ENCODE data around the gene RAB3A.
A peak's percentile ranks its signal among the peaks of the same experiment; 100 is the strongest.

Gene RAB3A

DNA sequence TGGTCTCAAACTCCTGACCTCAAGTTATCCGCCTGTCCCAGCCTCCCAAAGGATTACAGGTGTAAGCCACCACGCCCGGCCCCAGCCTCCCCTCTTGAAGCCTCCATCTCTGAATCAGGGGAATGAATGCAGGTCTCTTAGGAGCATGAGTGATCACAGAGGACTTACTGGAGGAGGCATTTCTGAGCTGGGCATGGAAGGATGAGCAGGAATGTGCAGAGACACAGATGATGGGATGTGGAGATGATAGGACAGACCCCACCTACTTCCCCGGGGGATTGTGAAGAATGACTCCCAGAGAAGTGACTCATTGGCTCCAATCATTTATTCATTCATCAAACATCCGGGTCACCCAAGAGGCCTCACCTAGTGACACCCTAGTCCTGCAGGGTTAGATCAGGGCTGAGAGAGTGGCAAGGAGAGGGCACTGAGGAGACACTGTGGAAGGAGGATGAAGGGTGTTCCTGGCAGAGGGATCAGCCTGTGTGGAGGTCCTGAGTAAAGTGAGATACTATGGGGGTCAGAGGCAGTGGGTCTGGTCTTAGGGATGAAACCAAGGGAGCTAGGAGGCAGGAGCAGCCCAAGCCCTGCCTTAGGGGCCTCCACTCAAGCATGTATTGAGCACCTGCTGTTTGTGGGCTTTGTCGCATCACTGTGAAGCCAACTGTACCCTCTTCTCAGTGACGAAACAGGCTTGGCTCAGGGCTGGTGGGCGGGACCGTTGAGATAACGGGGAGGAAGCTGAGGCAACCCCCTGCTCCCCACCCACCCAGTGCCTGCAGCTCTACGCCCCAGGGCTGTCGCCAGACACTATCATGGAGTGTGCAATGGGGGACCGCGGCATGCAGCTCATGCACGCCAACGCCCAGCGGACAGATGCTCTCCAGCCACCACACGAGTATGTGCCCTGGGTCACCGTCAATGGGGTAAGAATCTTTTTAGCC is 27.2 kb downstream of the RAB3A start:
- Histone ChIP-seq H3K27ac (ENCODE audit: low read depth, low read length) (no peak overlapping the region), H3K27me3 (ENCODE audit: control insufficient read depth, insufficient read depth, low read length) (peaks cover 17% of the 10 kb centered on the region), H3K9me3 (ENCODE audit: control insufficient read depth, insufficient read depth, low read length) (no peaks in the 10 kb centered on the region), H3K36me3 (ENCODE audit: control insufficient read depth, insufficient read depth, low read length) (no peaks in the 10 kb centered on the region), H3K9ac (ENCODE audit: low read depth, low read length) (no peak overlapping the region), H3K4me1 (ENCODE audit: control insufficient read depth, insufficient read depth, low read length) (no peaks in the 10 kb centered on the region; the same call in 1 of the 2 replicates), H3K4me3 (ENCODE audit: low read depth, low read length) (no peak overlapping the region)

DNA sequence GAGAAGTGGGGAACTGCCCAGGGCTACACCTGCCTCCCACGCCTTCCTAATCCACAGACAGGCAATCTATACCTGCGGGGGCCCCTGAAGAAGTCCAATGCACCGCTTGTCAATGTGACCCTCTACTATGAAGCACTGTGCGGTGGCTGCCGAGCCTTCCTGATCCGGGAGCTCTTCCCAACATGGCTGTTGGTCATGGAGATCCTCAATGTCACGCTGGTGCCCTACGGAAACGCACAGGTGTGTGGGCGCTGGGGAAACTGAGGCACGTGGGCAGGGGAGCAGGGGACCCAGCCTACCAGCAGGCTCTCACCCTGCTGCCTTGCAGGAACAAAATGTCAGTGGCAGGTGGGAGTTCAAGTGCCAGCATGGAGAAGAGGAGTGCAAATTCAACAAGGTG is 28.9 kb downstream of the RAB3A start:
- Histone ChIP-seq H3K9me3 (ENCODE audit: control insufficient read depth, insufficient read depth, low read length) (no peaks in the 10 kb centered on the region), H3K27me3 (ENCODE audit: control insufficient read depth, insufficient read depth, low read length) (peaks cover 17% of the 10 kb centered on the region), H3K4me1 (ENCODE audit: control insufficient read depth, insufficient read depth, low read length) (no peaks in the 10 kb centered on the region; the same call in 1 of the 2 replicates), H3K4me3 (ENCODE audit: low read depth, low read length) (no peak overlapping the region), H3K36me3 (ENCODE audit: control insufficient read depth, insufficient read depth, low read length) (peaks cover 4% of the 10 kb centered on the region; the same call in 1 of the 2 replicates), H3K27ac (ENCODE audit: low read depth, low read length) (no peak overlapping the region), H3K9ac (ENCODE audit: low read depth, low read length) (no peak overlapping the region)

DNA sequence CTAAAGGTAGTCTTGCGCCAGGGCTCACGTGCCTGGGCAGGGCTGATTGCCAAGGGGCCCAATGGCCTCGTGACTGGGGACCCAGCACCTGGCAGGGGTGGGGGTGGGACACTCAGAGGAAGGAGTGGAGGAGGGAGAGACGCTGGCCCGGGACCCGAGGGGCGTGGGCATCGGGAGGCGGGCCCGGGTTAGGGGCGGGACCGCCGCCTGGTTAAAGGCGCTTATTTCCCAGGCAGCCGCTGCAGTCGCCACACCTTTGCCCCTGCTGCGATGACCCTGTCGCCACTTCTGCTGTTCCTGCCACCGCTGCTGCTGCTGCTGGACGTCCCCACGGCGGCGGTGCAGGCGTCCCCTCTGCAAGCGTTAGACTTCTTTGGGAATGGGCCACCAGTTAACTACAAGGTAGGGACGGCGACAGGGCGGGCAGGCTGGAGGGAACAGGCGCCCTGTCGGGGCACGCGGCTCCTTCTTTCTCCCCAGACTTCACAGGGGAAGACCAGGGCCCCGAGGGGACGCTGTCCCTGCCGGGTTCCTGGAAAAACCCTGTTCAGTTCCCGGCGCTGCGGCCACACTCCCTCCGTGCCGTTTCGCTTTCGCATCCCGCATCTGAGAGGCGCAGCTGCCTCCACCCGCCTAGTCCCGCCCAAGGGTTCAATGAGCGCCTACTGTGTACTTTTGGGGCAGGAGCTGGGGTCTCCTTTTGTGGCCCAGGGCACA is 30.1 kb downstream of the RAB3A start, which contains the start of gene IFI30:
Gene IFI30 (plus strand): TSS at position 242 of the 717 bp plus-strand sequence. CDS start 29 bp downstream, at position 271.
- peak within 1 kb of the TSS; percentile 70 for H3K4me3 ChIP-seq (ENCODE audit: low read depth, low read length)
- H3K27me3 ChIP-seq (ENCODE audit: control insufficient read depth, insufficient read depth, low read length), result peaks cover 17% of the 10 kb centered on the region
- H3K36me3 ChIP-seq (ENCODE audit: control insufficient read depth, insufficient read depth, low read length), result peaks cover 12% of the 10 kb centered on the region
- no peak within 1 kb of the TSS for H3K27ac ChIP-seq (ENCODE audit: low read depth, low read length)
- H3K9ac ChIP-seq (ENCODE audit: low read depth, low read length), result no peak within 1 kb of the TSS
- H3K4me1 ChIP-seq (ENCODE audit: control insufficient read depth, insufficient read depth, low read length), result no peaks in the 10 kb centered on the region; the same call in 1 of the 2 replicates
- no peaks in the 10 kb centered on the region for H3K9me3 ChIP-seq (ENCODE audit: control insufficient read depth, insufficient read depth, low read length)

DNA sequence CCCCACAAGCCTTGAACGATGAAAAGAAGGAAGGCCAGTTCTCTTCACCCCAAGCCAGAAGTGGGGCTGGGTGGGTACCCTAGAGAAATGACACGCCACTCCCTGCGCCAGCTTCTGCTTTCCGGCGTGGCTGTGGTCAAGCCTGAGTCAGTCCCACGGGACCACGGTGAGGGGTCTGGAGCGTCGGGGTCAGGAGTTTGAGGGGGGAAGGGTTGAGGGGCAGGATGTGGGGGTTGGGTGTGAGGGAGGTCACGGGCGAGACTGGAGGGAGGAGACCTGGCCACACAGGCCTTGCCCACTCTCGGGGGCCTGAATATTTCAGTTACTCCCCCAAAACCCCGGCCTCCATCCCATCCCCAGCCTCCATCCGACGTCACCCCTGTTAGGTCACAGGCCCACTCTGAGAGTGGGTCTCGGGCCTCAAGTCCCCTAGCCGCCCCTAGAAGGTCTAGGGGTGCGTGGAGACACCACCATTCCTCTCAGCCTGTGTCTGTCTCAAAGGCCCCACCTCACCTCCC is 30.7 kb downstream of the RAB3A start:
- Histone ChIP-seq H3K27me3 (ENCODE audit: control insufficient read depth, insufficient read depth, low read length) (peaks cover 17% of the 10 kb centered on the region), H3K36me3 (ENCODE audit: control insufficient read depth, insufficient read depth, low read length) (peaks cover 13% of the 10 kb centered on the region), H3K4me3 (ENCODE audit: low read depth, low read length) (peak overlapping the region; percentile 70), H3K9me3 (ENCODE audit: control insufficient read depth, insufficient read depth, low read length) (no peaks in the 10 kb centered on the region), H3K4me1 (ENCODE audit: control insufficient read depth, insufficient read depth, low read length) (no peaks in the 10 kb centered on the region; the same call in 1 of the 2 replicates), H3K27ac (ENCODE audit: low read depth, low read length) (no peak overlapping the region), H3K9ac (ENCODE audit: low read depth, low read length) (no peak overlapping the region)

DNA sequence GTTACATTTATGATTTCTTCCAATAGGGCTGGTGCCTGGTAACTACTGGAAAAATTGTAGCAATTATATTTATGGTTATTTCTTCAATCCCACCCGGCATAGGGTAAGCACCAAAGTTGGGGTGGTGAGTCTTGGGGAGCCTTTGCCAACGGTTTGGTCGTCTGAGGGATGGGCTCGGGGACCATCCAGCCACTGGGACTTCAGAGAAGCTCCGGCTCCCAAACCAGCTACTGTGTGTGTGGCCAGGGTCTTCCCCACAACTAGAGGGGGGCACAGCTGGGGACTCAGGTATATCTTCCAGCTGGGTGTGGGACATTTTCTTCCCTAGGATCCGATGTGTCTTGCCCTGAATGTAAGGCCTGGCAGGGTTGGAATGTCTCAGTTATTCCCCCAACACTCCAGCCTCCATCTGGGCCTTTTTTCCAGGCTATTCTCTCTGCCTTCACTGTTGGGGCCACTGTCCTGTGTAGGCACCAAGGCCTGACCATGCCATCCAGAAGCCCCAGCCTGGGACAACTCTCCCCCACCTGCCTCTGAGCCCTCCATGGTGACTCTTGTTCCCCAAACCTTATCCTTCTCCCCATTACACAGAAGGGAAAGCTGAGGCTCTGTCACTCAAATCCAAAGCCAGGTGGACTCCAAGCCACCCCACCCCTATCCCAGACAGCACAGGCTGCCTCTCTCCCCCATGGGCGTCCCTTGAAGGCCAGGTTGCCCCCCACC is 31.4 kb downstream of the RAB3A start:
- no peak overlapping the region for H3K9ac ChIP-seq (ENCODE audit: low read depth, low read length)
- peaks cover 17% of the 10 kb centered on the region for H3K27me3 ChIP-seq (ENCODE audit: control insufficient read depth, insufficient read depth, low read length)
- H3K4me1 ChIP-seq (ENCODE audit: control insufficient read depth, insufficient read depth, low read length), result no peaks in the 10 kb centered on the region; the same call in 1 of the 2 replicates
- H3K4me3 ChIP-seq (ENCODE audit: low read depth, low read length), result no peak overlapping the region
- H3K27ac ChIP-seq (ENCODE audit: low read depth, low read length), result no peak overlapping the region
- H3K36me3 ChIP-seq (ENCODE audit: control insufficient read depth, insufficient read depth, low read length), result peaks cover 19% of the 10 kb centered on the region
- no peaks in the 10 kb centered on the region for H3K9me3 ChIP-seq (ENCODE audit: control insufficient read depth, insufficient read depth, low read length)

DNA sequence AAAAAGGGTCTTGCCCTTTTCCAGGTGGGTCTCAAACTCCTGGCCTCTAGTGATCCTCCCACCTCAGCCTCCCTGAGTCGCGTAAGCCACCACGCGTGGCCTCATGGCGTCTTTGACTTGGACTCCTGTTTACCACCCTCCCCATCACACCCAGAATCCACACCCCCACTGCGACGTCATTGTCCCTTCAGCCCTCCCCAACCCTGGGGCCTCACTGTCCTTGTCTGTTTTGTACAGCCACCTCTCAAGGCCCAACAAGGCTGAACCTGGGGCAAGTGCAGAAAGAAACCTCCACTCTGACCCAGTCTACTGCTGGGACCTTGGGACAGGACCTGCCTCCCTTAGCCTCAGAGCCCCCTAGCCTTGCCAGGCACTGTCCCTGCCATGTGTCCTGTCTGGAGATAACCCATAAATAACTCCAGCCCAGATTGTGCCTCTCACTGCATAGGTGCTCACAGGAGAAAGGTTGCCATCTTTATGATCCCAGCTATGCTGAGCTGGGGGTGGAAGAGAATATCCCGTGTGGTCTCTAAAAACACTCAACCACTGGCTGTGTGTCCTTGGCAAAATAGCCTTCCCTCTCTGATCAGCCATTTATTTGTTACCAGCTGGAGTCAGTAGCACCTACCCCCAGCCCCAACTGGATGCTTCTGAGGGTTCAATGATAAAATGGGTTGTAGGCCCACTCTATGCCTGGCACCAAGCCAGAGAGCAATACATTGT is 32.1 kb downstream of the RAB3A start:
- H3K9me3 ChIP-seq (ENCODE audit: control insufficient read depth, insufficient read depth, low read length), result no peaks in the 10 kb centered on the region
- no peak overlapping the region for H3K9ac ChIP-seq (ENCODE audit: low read depth, low read length)
- no peak overlapping the region for H3K27ac ChIP-seq (ENCODE audit: low read depth, low read length)
- no peaks in the 10 kb centered on the region; the same call in 1 of the 2 replicates for H3K4me1 ChIP-seq (ENCODE audit: control insufficient read depth, insufficient read depth, low read length)
- no peak overlapping the region for H3K4me3 ChIP-seq (ENCODE audit: low read depth, low read length)
- peaks cover 17% of the 10 kb centered on the region for H3K27me3 ChIP-seq (ENCODE audit: control insufficient read depth, insufficient read depth, low read length)
- H3K36me3 ChIP-seq (ENCODE audit: control insufficient read depth, insufficient read depth, low read length), result peaks cover 26% of the 10 kb centered on the region

DNA sequence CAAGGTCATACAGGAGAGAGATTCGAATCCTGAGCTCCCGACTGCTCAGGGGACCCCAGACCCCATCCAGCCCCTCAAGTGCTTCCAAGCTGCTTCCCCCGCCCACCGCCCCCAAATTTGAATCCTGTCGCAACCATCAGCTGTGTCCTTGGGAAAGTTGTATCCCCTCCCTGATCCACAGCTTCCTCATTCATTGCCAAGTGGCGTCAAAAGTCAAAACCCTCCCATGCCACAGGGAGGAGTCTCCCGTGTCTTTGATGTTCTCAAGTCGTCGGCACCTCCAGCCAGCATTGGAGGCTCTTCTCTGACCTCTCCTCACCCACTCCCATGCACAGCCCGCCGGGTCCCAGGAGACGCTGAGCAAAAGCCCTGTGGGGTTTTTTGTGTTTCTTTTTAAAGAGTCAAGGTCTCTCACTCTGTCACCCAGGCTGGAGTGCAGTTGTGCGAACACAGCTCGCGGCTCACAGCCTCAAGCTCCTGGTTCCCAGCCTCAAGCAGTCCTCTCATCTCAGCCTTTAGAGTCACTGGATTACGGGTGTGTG is 33.1 kb downstream of the RAB3A start:
- Histone ChIP-seq H3K4me1 (ENCODE audit: control insufficient read depth, insufficient read depth, low read length) (no peaks in the 10 kb centered on the region; the same call in 1 of the 2 replicates), H3K4me3 (ENCODE audit: low read depth, low read length) (no peak overlapping the region), H3K9me3 (ENCODE audit: control insufficient read depth, insufficient read depth, low read length) (no peaks in the 10 kb centered on the region), H3K27ac (ENCODE audit: low read depth, low read length) (no peak overlapping the region), H3K36me3 (ENCODE audit: control insufficient read depth, insufficient read depth, low read length) (peaks cover 34% of the 10 kb centered on the region), H3K27me3 (ENCODE audit: control insufficient read depth, insufficient read depth, low read length) (peaks cover 17% of the 10 kb centered on the region), H3K9ac (ENCODE audit: low read depth, low read length) (no peak overlapping the region)

DNA sequence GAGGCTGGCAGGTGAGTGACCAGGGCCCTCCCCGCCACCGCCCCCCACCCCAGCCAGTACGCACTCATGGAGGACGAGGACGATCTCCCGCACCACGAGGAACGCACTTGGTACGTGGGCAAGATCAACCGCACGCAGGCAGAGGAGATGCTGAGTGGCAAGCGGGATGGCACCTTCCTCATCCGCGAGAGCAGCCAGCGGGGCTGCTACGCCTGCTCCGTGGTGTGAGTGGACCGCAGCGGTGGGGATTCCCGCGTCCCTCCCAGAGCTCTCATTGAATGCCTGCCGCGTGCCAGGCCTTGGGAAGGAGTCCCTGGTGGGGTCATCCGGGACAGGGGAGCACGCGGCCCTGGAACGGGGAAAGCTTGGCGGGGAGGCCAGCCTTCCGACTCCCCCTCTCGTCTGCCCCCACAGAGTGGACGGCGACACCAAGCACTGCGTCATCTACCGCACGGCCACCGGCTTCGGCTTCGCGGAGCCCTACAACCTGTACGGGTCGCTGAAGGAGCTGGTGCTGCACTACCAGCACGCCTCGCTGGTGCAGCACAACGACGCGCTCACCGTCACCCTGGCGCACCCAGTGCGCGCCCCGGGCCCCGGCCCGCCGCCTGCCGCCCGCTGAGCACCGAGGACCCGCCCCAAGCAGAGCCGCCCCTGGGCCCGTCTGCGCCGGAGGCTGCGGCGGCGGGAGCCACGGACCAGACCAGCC is 35.0 kb downstream of the RAB3A start:
- peaks cover 42% of the 10 kb centered on the region for H3K36me3 ChIP-seq (ENCODE audit: control insufficient read depth, insufficient read depth, low read length)
- H3K27ac ChIP-seq (ENCODE audit: low read depth, low read length), result no peak overlapping the region
- H3K9me3 ChIP-seq (ENCODE audit: control insufficient read depth, insufficient read depth, low read length), result no peaks in the 10 kb centered on the region
- H3K4me1 ChIP-seq (ENCODE audit: control insufficient read depth, insufficient read depth, low read length), result no peaks in the 10 kb centered on the region; the same call in 1 of the 2 replicates
- no peak overlapping the region for H3K4me3 ChIP-seq (ENCODE audit: low read depth, low read length)
- no peak overlapping the region for H3K9ac ChIP-seq (ENCODE audit: low read depth, low read length)
- peaks cover 2% of the 10 kb centered on the region for H3K27me3 ChIP-seq (ENCODE audit: control insufficient read depth, insufficient read depth, low read length)

DNA sequence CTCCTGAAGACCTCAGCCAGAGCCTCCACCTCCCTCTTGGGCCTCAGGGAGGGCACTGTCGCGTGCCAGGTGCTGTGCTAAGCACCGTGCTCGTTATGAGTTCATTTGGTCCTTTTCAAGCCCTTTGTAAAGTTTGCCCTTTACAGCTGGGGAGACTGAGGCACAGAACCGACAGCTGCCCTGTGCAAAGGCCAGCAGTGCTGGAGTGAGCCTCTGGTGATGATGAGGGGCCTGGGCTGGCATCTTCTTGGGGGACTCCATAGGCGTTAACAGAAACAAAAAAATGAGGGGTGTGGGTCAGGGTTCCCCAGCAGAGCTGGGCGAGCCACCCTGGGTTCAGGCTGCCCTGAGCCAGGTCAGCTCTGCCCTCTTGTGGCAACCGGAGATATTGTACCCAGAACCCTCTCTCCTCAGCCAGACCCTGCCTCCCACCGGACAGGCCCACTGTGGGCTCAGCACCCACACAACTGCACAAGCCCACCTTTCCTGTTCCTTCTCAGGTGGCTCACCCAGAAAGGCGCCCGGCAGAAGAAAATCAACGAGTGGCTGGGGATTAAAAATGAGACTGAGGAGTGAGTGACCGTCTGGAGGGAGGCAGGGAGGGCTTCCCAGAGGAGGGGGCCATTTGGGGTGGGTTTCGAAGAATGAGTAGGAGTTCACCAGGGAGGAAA is 35.7 kb downstream of the RAB3A start:
- H3K27ac ChIP-seq (ENCODE audit: low read depth, low read length), result no peak overlapping the region
- no peak overlapping the region for H3K9ac ChIP-seq (ENCODE audit: low read depth, low read length)
- no peaks in the 10 kb centered on the region for H3K4me1 ChIP-seq (ENCODE audit: control insufficient read depth, insufficient read depth, low read length)
- H3K36me3 ChIP-seq (ENCODE audit: control insufficient read depth, insufficient read depth, low read length), result peaks cover 48% of the 10 kb centered on the region
- no peak overlapping the region for H3K4me3 ChIP-seq (ENCODE audit: low read depth, low read length)
- no peaks in the 10 kb centered on the region for H3K9me3 ChIP-seq (ENCODE audit: control insufficient read depth, insufficient read depth, low read length)
- H3K27me3 ChIP-seq (ENCODE audit: control insufficient read depth, insufficient read depth, low read length), result no peaks in the 10 kb centered on the region; the same call in 1 of the 2 replicates

All from HUES48 (cell line).